OCI-LY7 (cell line): Measurements from ENCODE around the gene NPBWR2. TPM values are rescaled to one million over a fixed set of nuclear protein-coding genes. Genes with fewer than 3 reads are reported as not detected.

ENCODE experiments used
- BruUV-seq: library from RNA; stranded (reverse); fragments of 400-500 nt; replicated peaks from 2 replicates; lab custom pipeline; 2021; lab: Mats Ljungman, UMichigan
- CTCF ChIA-PET: fragments of 300-600 bp; sonication (Branson Sonifier 250); formaldehyde crosslinking; loops from one replicate; lab custom pipeline; 2022; ENCODE audit warnings: antibody characterized with exemption; ENCODE audit not compliant: unreplicated experiment; lab: Charles Lee
- POLR2A ChIA-PET: fragments of 300-600 bp; sonication (Branson Sonifier 250); formaldehyde crosslinking; loops from one replicate; lab custom pipeline; 2022; ENCODE audit warnings: antibody characterized with exemption; lab: Charles Lee
- DNase-seq: peaks from one replicate; pipeline ENCODE4 v3.0.0-alpha.2; 2015; ENCODE audit warnings: low spot score
- H2AFZ ChIP-seq: fragments of 200-600 bp; sonication (generic), shearing (Covaris generic); 2 replicates; pipeline ENCODE4 v1.6.1; 2014; ENCODE audit warnings: mild to moderate bottlenecking, antibody characterized with exemption, low read length, moderate library complexity
- H3K27ac ChIP-seq: fragments of 200-600 bp; sonication (generic); 2 replicates; pipeline ENCODE4 v1.5.1; 2014; ENCODE audit warnings: mixed run types, low read depth, mild to moderate bottlenecking, moderate library complexity, low read length, inconsistent platforms; ENCODE audit not compliant: poor library complexity, severe bottlenecking
- H3K36me3 ChIP-seq: fragments of 200-600 bp; sonication (generic); 2 replicates; pipeline ENCODE4 v1.6.1; 2014; ENCODE audit warnings: mild to moderate bottlenecking, antibody characterized with exemption, low read length, moderate library complexity, mixed read lengths; ENCODE audit not compliant: insufficient read depth
- H3K4me1 ChIP-seq: fragments of 200-600 bp; sonication (generic); 2 replicates; pipeline ENCODE4 v1.5.1; 2014; ENCODE audit warnings: mild to moderate bottlenecking, low read length; ENCODE audit not compliant: insufficient read depth, poor library complexity, severe bottlenecking
- H3K4me2 ChIP-seq: fragments of 200-600 bp; sonication (generic); 2 replicates; pipeline ENCODE4 v1.6.1; 2014; ENCODE audit warnings: mild to moderate bottlenecking, low read length
- H3K4me3 ChIP-seq: fragments of 200-600 bp; sonication (generic); 2 replicates; pipeline ENCODE4 v1.5.1; 2014; ENCODE audit warnings: mild to moderate bottlenecking, low read depth, low read length; ENCODE audit not compliant: poor library complexity, severe bottlenecking
- H3K79me2 ChIP-seq: fragments of 200-600 bp; sonication (generic); 2 replicates; pipeline ENCODE4 v1.6.1; 2016; ENCODE audit warnings: low read depth, mild to moderate bottlenecking, low read length, moderate library complexity, mixed read lengths; ENCODE audit not compliant: insufficient read depth
- H3K9me2 ChIP-seq: fragments of 200-600 bp; sonication (generic); 2 replicates; pipeline ENCODE4 v1.6.1; 2016; ENCODE audit warnings: mild to moderate bottlenecking, low read length, mixed read lengths; ENCODE audit not compliant: insufficient read depth
- H3K9me3 ChIP-seq: fragments of 200-600 bp; sonication (generic); 2 replicates; pipeline ENCODE4 v1.6.1; 2014; ENCODE audit warnings: mild to moderate bottlenecking, mixed run types, low read length, mixed read lengths
- H4K20me1 ChIP-seq: fragments of 200-600 bp; sonication (generic); 2 replicates; pipeline ENCODE4 v1.6.1; 2014; ENCODE audit warnings: mild to moderate bottlenecking, antibody characterized with exemption, low read length, moderate library complexity, mixed read lengths; ENCODE audit not compliant: insufficient read depth
- EZH2phosphoT487 ChIP-seq: fragments of 200-600 bp; sonication (generic); IDR thresholded peaks from 2 replicates; pipeline ENCODE4 v1.6.1; 2018; ENCODE audit warnings: low read depth, borderline replicate concordance, mild to moderate bottlenecking, mixed run types, antibody characterized with exemption, low read length, moderate library complexity, mixed read lengths
- intact Hi-C: fragments of 100-400 bp; cut with micrococcal nuclease; formaldehyde crosslinking; loops from one replicate; pipeline ENCODE4 v1.10.0; 2022; ENCODE audit not compliant: unreplicated experiment
- total RNA-seq, 2 experiments: library from RNA; depleted of rRNA in 1 of 2; stranded (reverse); fragments of >200 nt in 1 of 2; shearing (Covaris generic) in 1 of 2; gene quantifications; 2 replicates each; pipeline ENCODE4 v1.2.3, GENCODE V29; 2014 to 2022
- TF ChIP-seq, protein P1 (sequence below): fragments of 200-600 bp; sonication (generic); conservative IDR thresholded peaks from 2 replicates; pipeline ENCODE4 v1.5.1; 2014; ENCODE audit warnings: mild to moderate bottlenecking, antibody characterized with exemption, low read length, moderate library complexity, mixed read lengths

The NPBWR2 gene
- total RNA-seq, 2 experiments from 2014 or later: not detected

DNA sequence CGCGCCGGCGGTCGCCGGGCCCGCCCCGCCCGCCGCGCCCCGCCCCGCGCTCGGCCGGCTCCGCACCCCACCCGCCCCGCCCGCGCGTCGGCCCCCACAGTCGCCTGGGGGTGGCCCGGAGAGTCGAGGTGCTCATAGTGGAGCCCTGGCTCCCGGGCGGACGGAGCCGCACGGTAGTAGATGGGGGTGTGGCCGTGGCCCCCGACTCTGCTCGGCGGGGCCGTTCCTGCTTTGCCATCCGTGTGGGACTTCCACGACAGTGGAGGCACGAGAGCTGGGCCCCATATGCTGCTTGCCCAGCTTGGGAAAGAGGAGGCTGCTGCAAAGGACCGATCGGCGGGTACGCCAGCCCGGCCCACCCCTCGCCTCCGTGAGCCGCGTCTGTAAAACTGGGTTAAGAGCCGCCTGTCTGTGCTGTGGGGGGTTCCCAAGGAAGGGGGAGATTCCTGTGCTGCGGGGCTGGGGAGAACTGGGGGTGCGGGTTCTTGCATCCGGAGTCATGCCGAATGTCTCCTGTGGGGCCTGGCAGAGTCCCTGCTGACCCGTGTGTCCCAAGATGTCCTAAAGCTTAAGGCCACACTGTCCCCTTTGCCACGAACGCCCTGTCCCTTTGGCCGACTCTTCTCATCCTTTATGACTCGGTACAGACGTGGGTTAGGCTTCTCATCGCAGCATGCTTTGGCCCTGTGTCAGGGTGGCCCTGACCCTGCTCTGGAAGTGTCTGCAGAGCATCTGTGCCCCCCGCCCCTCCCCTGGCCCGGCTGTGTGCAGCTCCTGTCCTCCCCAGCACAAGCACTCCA lies 27.2 kb downstream of the NPBWR2 start, which contains the start of gene OPRL1:
OPRL1 (plus strand) TSS at position 70 of the 800 bp plus-strand sequence. CDS start 12,639 bp downstream, outside the sequence.
- POLR2A ChIA-PET: interaction anchor here (0.9 to 1.2 kb wide), 2 partner anchors 9 to 19 kb away, joined by 5 read pairs; no protein-coding TSS in a partner anchor
- Histone ChIP-seq H3K36me3 (peaks cover 12% of the 10 kb centered on the region; the same call in 1 of the 2 replicates), H4K20me1 (no peaks in the 10 kb centered on the region), H3K9me2 (no peaks in the 10 kb centered on the region), H2AFZ (peak within 1 kb of the TSS; percentile 33; the same call in 1 of the 2 replicates), H3K4me3 (peak within 1 kb of the TSS; percentile 94), H3K27ac (peak within 1 kb of the TSS; percentile 97), H3K4me1 (peaks cover 44% of the 10 kb centered on the region), H3K79me2 (peaks cover 13% of the 10 kb centered on the region; the same call in 1 of the 2 replicates), H3K4me2 (peak within 1 kb of the TSS; percentile 90), H3K9me3 (no peaks in the 10 kb centered on the region)
- no peak for DNase-seq
- no TSS peak for BruUV-seq
- CTCF ChIA-PET: interaction anchor here (1.2 kb wide), 1 partner anchor 20 kb away, joined by 7 read pairs; no protein-coding TSS in a partner anchor
- TF ChIP-seq, protein P1, sequence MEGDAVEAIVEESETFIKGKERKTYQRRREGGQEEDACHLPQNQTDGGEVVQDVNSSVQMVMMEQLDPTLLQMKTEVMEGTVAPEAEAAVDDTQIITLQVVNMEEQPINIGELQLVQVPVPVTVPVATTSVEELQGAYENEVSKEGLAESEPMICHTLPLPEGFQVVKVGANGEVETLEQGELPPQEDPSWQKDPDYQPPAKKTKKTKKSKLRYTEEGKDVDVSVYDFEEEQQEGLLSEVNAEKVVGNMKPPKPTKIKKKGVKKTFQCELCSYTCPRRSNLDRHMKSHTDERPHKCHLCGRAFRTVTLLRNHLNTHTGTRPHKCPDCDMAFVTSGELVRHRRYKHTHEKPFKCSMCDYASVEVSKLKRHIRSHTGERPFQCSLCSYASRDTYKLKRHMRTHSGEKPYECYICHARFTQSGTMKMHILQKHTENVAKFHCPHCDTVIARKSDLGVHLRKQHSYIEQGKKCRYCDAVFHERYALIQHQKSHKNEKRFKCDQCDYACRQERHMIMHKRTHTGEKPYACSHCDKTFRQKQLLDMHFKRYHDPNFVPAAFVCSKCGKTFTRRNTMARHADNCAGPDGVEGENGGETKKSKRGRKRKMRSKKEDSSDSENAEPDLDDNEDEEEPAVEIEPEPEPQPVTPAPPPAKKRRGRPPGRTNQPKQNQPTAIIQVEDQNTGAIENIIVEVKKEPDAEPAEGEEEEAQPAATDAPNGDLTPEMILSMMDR: no peak
- no peak for TF ChIP-seq EZH2phosphoT487
- intact Hi-C loops: no loop called here

DNA sequence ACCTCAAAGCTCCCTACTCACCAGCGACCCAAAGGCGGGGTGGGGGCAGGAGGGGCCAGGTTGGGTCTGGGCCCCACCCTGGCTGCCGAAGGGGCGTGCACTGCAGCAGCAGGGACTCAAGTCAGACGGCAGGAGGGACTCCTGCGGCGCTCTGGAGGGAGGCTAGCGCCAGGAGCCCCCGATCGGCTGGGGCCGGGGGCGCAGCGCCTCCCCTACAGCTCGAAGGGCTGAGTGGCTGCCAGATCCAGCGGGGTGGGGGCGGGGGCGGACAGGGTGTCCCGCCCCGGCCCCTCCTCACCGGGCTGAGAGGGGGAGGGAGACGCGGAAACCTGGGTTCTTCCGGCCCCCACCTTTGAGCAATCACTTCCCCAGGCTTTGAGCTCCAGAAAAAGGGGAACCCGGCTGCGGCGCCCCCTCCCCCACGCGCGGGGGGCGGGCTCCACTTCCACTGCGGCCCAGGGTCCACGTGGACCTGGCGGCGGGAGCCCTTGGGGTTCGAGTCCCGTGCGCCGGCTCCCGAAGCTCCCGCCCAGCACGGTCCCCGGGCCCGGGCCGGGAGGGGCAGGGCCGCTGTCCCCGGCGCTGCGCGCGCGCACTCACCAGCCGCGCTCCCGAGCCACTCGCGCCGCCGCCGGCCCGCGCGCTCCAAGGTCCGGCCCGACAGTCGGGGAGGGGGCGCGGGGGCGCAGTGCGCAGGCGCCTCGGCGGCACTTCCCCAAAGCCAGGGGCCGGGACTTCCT lies 27.9 kb downstream of the NPBWR2 start, which contains the start of gene RGS19:
RGS19 (minus strand) TSS at position 246 of the 740 bp plus-strand sequence. CDS start 2,632 bp downstream, outside the sequence.
- ChIA-PET CTCF (interaction anchor here (1.2 kb wide), 1 partner anchor 20 kb away, joined by 7 read pairs; no protein-coding TSS in a partner anchor), POLR2A (interaction anchor here (0.6 to 1.2 kb wide), 4 partner anchors 10 to 36 kb away, joined by 3 to 5 read pairs (median 5); no protein-coding TSS in a partner anchor)
- Histone ChIP-seq H2AFZ (peak within 1 kb of the TSS; percentile 33; the same call in 1 of the 2 replicates), H3K9me2 (no peaks in the 10 kb centered on the region), H3K4me1 (peaks cover 44% of the 10 kb centered on the region), H3K4me2 (peak within 1 kb of the TSS; percentile 90), H3K36me3 (peaks cover 15% of the 10 kb centered on the region; the same call in 1 of the 2 replicates), H4K20me1 (no peaks in the 10 kb centered on the region), H3K79me2 (peaks cover 13% of the 10 kb centered on the region; the same call in 1 of the 2 replicates), H3K9me3 (no peaks in the 10 kb centered on the region), H3K27ac (peak within 1 kb of the TSS; percentile 97), H3K4me3 (peak within 1 kb of the TSS; percentile 94)
- no TSS peak for BruUV-seq
- DNase-seq: peak; percentile 87
- intact Hi-C loops: loop anchor here (2.0 to 5.0 kb wide), 4 partner anchors 17 to 452 kb away; partner anchors contain the start of genes GMEB2, PRPF6 and TCEA2
- TF ChIP-seq, protein P1: peak; percentile 23; the same call in 1 of the 2 replicates
- no peak for TF ChIP-seq EZH2phosphoT487
